Aorta (tissue), 5 donors: ENCODE results near the gene SERINC1. TPM values are rescaled to one million over a fixed set of nuclear protein-coding genes. Genes with fewer than 3 reads are reported as not detected.
"Not testable (repeated sequence)": the region's sequence is repeated elsewhere in the genome, so short reads cannot be mapped to it uniquely, and the experiment has no call there.

Source experiments
- ATAC-seq: fragments of 200-7000 bp; cut with Tn5 transposase; one replicate; pipeline ENCODE4 v1.9.1; 2022; ENCODE audit warnings: moderate library complexity; ENCODE audit not compliant: low FRiP score
- DNase-seq, 2 donors: peaks; one replicate each; pipeline ENCODE4 v3.0.0-alpha.2; 2020
- H3K27ac ChIP-seq, 2 donors: one replicate each; pipeline ENCODE4 v1.5.1; 2013; ENCODE audit warnings: low read length in 2 of 2, mild to moderate bottlenecking in 2 of 2, moderate library complexity in 2 of 2, control low read depth in 1 of 2, inconsistent platforms in 1 of 2, low read depth in 1 of 2
- H3K27me3 ChIP-seq, 2 donors: one replicate each; pipeline ENCODE4 v1.6.1; 2013; ENCODE audit warnings: control low read depth in 1 of 2, low read length in 1 of 2, mild to moderate bottlenecking in 1 of 2, moderate library complexity in 1 of 2; ENCODE audit not compliant: insufficient read depth in 2 of 2, control insufficient read depth in 1 of 2
- H3K36me3 ChIP-seq, 2 donors: one replicate each; pipeline ENCODE4 v1.6.1; 2013; ENCODE audit warnings: control low read depth in 1 of 2, low read length in 1 of 2, mild to moderate bottlenecking in 1 of 2; ENCODE audit not compliant: insufficient read depth in 2 of 2, control insufficient read depth in 1 of 2
- H3K4me1 ChIP-seq, 2 donors: one replicate each; pipeline ENCODE4 v1.6.1; 2013; ENCODE audit warnings: low read length in 2 of 2, control low read depth in 1 of 2, mild to moderate bottlenecking in 1 of 2, moderate library complexity in 1 of 2; ENCODE audit not compliant: insufficient read depth in 2 of 2, control insufficient read depth in 1 of 2
- H3K4me3 ChIP-seq, 2 donors: one replicate each; pipeline ENCODE4 v1.5.1; 2013; ENCODE audit warnings: low read length in 2 of 2, control low read depth in 1 of 2, mild to moderate bottlenecking in 1 of 2
- H3K9me3 ChIP-seq: one replicate; pipeline ENCODE4 v1.6.1; 2013; ENCODE audit warnings: mild to moderate bottlenecking, low read length; ENCODE audit not compliant: control insufficient read depth
- WGBS, 2 donors: extraction: QIAGEN DNeasy Blood & Tissue Kit; methylation state at CpG; one replicate each; pipeline ENCODE4 v1.1.7; 2013; 5-methylcytosine and 5-hydroxymethylcytosine counted together
- intact Hi-C, 2 donors: fragments of 100-400 bp; cut with DNase I; formaldehyde crosslinking; loops; one replicate each; pipeline versions ENCODE4 v1.14.2 to v1.15.0; 2022
- polyA plus RNA-seq, 2 donors: library from polyadenylated mRNA; stranded (reverse); fragments of 200-250 nt; gene quantifications; one replicate each; pipeline ENCODE4 v1.2.3, GENCODE V29; 2013
- total RNA-seq, 2 donors: library from RNA; stranded (reverse); fragmentation: NEBNext Ultra II Directional; extraction: Animal tissue kit (Norgen Biotek cat#: 25700); gene quantifications; one replicate each; pipeline ENCODE4 v1.2.1, GENCODE V29; 2021
- donor health status: healthy with polysubstance abuse.
- donor health status: Bipolar disorder and iron deficiency.
- donor health status: DM: no; HTN: no; CAD: no.
- donor health status: DM: no; HTN: no; CAD: no.
- donor health status: DM: yes; HTN: yes; CAD: no.

Gene SERINC1
- total and polyA plus RNA-seq, 4 donors, result 211 to 274 (median 239) TPM

- Histone ChIP-seq H3K4me3 (no peak overlapping the region), H3K27ac (no peak overlapping the region), H3K4me1 (no peaks in the 10 kb centered on the region), H3K36me3 (no peaks in the 10 kb centered on the region), H3K27me3 (no peaks in the 10 kb centered on the region), H3K9me3 (peaks cover 2% of the 10 kb centered on the region)
- 76 to 82% methylated on average over 1 of the region's 1 CpG for WGBS, 2 donors
- DNase-seq, result no peak
- intact Hi-C loops, result loop anchor here in 1 of 2 donors (5.0 kb wide), 1 partner anchor 42 kb away; no protein-coding TSS in a partner anchor
- no peak for ATAC-seq
Observed at GRCh38 chr6:122490607-122491006, 19.0 kb upstream of the SERINC1 start.

GRCh38 chr6:122484760-122485159, 13.2 kb upstream of the SERINC1 start:
- no peak overlapping the region for H3K4me3 ChIP-seq
- ATAC-seq, result no peak
- 63 to 73% methylated on average over 4 of the region's 4 CpGs for WGBS, 2 donors
- DNase-seq, result no peak
- H3K27ac ChIP-seq, result no peak overlapping the region
- H3K27me3 ChIP-seq, result no peaks in the 10 kb centered on the region
- H3K4me1 ChIP-seq, result no peaks in the 10 kb centered on the region
- intact Hi-C loops, result no loop called here
- no peaks in the 10 kb centered on the region for H3K9me3 ChIP-seq
- no peaks in the 10 kb centered on the region for H3K36me3 ChIP-seq

GRCh38 chr6:122482750-122483080, 11.1 kb upstream of the SERINC1 start:
- H3K4me1 ChIP-seq, result no peaks in the 10 kb centered on the region
- intact Hi-C loops, result no loop called here
- no peak for DNase-seq
- H3K27ac ChIP-seq, result no peak overlapping the region
- H3K27me3 ChIP-seq, result no peaks in the 10 kb centered on the region
- H3K9me3 ChIP-seq, result no peaks in the 10 kb centered on the region
- 68 to 84% methylated on average over 7 of the region's 7 CpGs for WGBS, 2 donors
- H3K4me3 ChIP-seq, result no peak overlapping the region
- H3K36me3 ChIP-seq, result no peaks in the 10 kb centered on the region
- no peak for ATAC-seq

GRCh38 chr6:122476131-122476530, 4.5 kb upstream of the SERINC1 start:
- no peaks in the 10 kb centered on the region for H3K9me3 ChIP-seq
- H3K27me3 ChIP-seq, result no peaks in the 10 kb centered on the region
- H3K36me3 ChIP-seq, result no peaks in the 10 kb centered on the region
- intact Hi-C loops, result loop anchor here in 1 of 2 donors (10.0 kb wide), 1 partner anchor 59 kb away; no protein-coding TSS in a partner anchor
- no peak overlapping the region for H3K27ac ChIP-seq
- no peaks in the 10 kb centered on the region for H3K4me1 ChIP-seq
- H3K4me3 ChIP-seq, result no peak overlapping the region
- ATAC-seq (no peak), DNase-seq (no peak)

- WGBS, 2 donors, result 0 to 1% methylated on average over 8 of the region's 8 CpGs
- Histone ChIP-seq H3K36me3 (no peaks in the 10 kb centered on the region), H3K4me3 (peak overlapping the region; percentile 57 to 91), H3K27ac (peak overlapping the region; percentile 50 to 95), H3K9me3 (no peaks in the 10 kb centered on the region), H3K27me3 (no peaks in the 10 kb centered on the region), H3K4me1 (no peaks in the 10 kb centered on the region)
- intact Hi-C loops, result loop anchor here (5.0 to 10.0 kb wide), 2 partner anchors 63 to 75 kb away; partner anchors contain the start of gene HSF2 (in 1 of the 2)
- DNase-seq (no peak), ATAC-seq (no peak)
Observed at GRCh38 chr6:122472022-122472340, 374 bp upstream of the SERINC1 start.

GRCh38 chr6:122461885-122462284, 9.7 kb downstream of the SERINC1 start:
- peaks cover 0 to 1% of the 10 kb centered on the region in 2 donors for H3K36me3 ChIP-seq
- H3K9me3 ChIP-seq, result no peaks in the 10 kb centered on the region
- no peaks in the 10 kb centered on the region for H3K27me3 ChIP-seq
- ATAC-seq, result no peak
- H3K4me1 ChIP-seq, result peaks cover 3 to 10% of the 10 kb centered on the region in 2 donors
- H3K4me3 ChIP-seq, result no peak overlapping the region
- intact Hi-C loops, result no loop called here
- WGBS, 2 donors, result 84 to 92% methylated on average over 2 of the region's 2 CpGs
- no peak overlapping the region for H3K27ac ChIP-seq
- DNase-seq, result no peak

- intact Hi-C loops, ATAC-seq: not testable (repeated sequence)
Observed at GRCh38 chr6:122459865-122460416, 11.7 kb downstream of the SERINC1 start.

GRCh38 chr6:122459240-122459639, 12.4 kb downstream of the SERINC1 start:
- Histone ChIP-seq H3K27ac (no peak overlapping the region), H3K4me3 (no peak overlapping the region), H3K36me3 (peaks cover 0 to 5% of the 10 kb centered on the region in 2 donors), H3K27me3 (no peaks in the 10 kb centered on the region), H3K4me1 (peaks cover 2 to 10% of the 10 kb centered on the region in 2 donors), H3K9me3 (no peaks in the 10 kb centered on the region)
- DNase-seq (no peak), ATAC-seq (no peak)
- intact Hi-C loops, result no loop called here
- 16 to 23% methylated on average over 2 of the region's 2 CpGs for WGBS, 2 donors

More at GRCh38 chr6:122459865-122460416, 11.7 kb downstream of the SERINC1 start:
- H3K27me3 ChIP-seq, DNase-seq, H3K9me3 ChIP-seq, H3K4me1 ChIP-seq, H3K27ac ChIP-seq, H3K36me3 ChIP-seq, H3K4me3 ChIP-seq: not testable (repeated sequence)
- WGBS, 2 donors, result 98% methylated on average over 8 of the region's 8 CpGs

- DNase-seq (no peak), ATAC-seq (no peak)
- Histone ChIP-seq H3K27ac (no peak overlapping the region), H3K27me3 (no peaks in the 10 kb centered on the region), H3K4me1 (peaks cover 2 to 10% of the 10 kb centered on the region in 2 donors), H3K36me3 (peaks cover 0 to 7% of the 10 kb centered on the region in 2 donors), H3K4me3 (no peak overlapping the region), H3K9me3 (no peaks in the 10 kb centered on the region)
- 83 to 94% methylated on average over 1 of the region's 1 CpG for WGBS, 2 donors
- intact Hi-C loops, result no loop called here
Observed at GRCh38 chr6:122458087-122458486, 13.5 kb downstream of the SERINC1 start.
